ENCODE results near the gene CTNNBL1.

CTNNBL1 gene

GRCh38 chr20:37856932-37857660 lies 163.3 kb downstream of the CTNNBL1 start:
- no peak for DNase-seq

- DNase-seq, result no peak
Measured at GRCh38 chr20:37859406-37860171, 165.8 kb downstream of the CTNNBL1 start.

DNA sequence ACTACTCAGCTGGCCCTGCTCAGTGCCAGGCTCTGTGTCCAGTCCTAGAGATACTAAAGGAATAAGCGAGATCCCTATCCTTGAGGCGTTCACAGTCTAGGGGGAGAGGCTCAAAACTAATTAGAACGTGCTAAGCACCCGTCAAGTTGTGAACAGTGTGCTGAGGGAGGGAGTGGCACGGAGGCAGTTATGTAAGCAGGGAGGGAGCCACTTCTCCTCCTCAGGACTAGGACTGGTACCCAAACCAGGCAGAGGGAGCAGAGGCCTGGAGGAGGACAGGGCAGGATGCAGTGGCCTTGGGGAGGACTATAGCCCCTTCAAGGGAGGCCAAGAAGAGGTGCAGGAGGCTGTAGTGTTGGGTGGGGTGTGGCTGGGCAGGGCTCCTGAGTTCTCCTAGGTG lies 169.5 kb downstream of the CTNNBL1 start:
- DNase-seq, result no peak

GRCh38 chr20:37864298-37864697 lies 170.5 kb downstream of the CTNNBL1 start:
- DNase-seq, result no peak

GRCh38 chr20:37866051-37866450 lies 172.2 kb downstream of the CTNNBL1 start:
- DNase-seq, result no peak

- no peak for DNase-seq
Measured at GRCh38 chr20:37867289-37868195, 173.7 kb downstream of the CTNNBL1 start.

DNA sequence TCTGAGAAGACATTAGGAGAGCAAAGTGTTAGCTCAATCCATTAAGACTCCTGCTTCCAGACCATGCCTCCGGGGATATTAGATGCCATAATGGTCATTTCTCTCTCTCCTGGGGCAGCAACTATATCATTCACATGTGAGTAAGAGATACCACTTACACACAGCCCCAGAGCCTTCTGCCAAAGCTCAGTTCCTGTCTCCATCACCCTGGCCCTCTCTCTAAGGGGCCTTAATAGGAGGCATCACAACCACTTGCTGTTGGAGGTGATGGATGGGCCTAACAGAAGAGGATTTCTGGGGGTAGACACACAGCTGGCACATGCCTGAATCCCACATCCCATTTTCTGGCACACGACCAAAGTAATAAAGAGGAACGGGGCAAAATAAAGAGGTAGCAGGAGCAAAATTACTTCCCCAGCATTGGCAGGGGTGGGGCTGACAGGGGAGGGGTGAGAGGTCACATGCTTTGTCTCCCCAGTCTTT lies 175.1 kb downstream of the CTNNBL1 start:
- no peak for DNase-seq

DNA sequence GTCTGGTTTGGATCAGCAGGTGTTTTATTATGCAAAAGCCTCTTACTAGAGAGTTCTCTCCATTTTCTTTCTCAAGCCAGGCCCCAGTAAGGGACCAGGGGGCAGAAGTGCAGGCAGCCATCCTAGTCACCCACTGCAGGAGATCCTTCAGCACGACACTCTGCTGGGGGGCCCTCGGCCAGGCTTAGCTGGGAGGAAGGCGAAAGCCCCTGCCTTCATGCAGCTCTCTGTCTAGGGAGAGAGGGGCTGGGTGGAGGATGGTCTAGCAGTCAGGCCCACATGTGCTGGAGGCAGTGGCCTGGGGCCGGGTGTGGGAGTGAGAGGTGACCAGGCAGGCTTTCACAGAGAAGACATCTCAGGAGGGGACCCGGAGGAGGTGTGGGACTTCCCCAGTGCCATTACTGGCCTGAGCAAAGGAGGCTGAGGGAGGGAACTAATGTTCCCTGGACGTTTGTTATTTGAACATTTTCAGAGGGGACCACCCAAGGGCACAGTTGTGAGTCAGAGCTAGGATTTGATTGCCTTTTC lies 175.6 kb downstream of the CTNNBL1 start:
- DNase-seq, result no peak

DNA sequence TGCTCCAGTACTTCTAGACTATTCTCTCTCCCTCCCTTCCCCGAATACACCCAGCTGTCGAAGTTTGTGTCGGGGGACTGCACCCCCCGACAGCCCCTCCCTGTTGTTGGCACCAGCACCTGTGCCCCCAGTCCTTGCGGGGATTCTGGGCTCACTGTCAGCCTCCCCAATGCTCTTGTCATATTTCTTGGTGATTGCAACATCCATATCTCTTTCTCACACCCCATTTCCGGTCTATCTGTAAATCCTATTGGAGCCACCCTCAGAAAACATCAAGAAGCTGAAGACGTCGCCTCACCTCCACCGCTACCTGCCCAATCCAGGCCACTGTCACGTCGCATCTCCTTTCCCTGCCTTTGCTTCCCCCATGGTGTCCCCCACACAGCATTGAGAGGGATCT lies 176.5 kb downstream of the CTNNBL1 start:
- no peak for DNase-seq

- DNase-seq, result no peak
Measured at GRCh38 chr20:37871751-37872150, 177.9 kb downstream of the CTNNBL1 start.

- DNase-seq, result no peak
Measured at GRCh38 chr20:37872161-37872560, 178.3 kb downstream of the CTNNBL1 start.

DNA sequence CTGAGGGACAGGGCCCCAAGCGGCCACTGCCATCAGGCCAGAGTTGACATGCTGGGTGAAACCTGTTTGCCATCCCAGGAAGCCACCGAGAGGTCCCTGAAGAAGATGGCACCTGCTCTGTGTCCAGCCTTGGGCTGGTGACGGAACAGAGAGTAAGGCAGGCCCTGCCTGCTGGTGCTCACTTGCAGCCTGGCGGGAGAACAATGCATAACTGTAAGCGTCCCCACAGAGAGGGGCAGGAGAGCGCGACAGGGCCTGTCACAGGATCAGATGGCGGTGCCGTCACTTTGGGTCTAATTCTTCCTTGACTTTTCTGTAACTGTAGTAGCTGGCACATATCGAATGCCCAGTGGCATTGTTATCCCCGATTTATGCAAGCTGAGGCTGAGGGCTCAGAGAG lies 180.1 kb downstream of the CTNNBL1 start:
- DNase-seq, result no peak

DNA sequence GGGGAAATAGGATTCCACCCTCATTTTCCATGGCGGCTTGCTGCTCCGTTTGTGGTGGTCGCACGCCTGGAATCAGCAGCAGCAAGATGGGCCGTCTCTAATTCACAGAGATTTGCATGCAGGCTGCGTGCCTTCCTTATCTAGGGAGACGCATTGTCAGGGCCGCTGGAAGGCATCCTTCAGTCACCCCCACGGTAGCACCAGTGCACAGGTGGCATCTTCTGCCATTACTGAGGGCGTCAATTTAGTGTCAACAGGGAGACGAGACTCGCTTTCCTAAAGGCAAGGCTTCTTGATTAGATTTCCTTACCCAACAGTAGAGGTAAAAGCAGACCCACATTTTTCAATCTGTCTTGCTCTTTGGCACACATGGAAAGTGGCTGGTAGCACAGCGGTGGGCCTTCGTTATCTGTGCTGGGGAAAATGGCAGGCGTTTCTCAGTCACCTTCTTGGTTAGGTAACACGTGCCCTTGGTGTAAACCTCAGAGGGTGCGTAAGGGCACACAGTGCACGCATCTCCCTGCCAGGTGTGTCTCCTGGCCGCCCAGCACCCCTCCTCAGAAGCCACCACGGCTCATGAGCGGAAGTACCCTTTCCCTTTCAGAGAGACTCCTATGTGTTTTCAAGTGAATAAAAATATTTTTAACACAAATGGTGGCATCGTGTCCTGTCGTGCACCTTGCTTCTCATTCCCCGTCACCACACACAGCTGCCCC lies 181.8 kb downstream of the CTNNBL1 start:
- no peak for DNase-seq

DNA sequence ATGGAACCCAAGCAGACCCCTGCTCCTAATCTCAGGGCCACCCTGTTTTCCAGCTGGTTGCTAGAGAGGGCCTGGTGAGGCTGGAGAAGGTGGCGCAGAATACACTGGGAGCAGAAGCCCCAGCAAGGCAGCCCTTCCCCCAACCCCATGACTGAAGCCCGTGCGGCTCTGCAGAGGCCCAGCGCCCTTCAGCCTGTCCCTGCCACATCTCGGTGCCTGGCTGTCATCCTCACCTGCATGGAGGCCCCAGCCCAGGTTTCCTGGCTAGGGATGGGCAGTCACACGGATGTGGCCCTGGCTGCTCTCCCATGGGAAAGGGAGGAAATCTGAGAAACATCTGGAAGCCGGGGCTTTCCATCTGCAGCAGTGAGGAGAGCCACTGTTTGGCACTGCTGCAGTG lies 183.0 kb downstream of the CTNNBL1 start:
- no peak for DNase-seq

DNA sequence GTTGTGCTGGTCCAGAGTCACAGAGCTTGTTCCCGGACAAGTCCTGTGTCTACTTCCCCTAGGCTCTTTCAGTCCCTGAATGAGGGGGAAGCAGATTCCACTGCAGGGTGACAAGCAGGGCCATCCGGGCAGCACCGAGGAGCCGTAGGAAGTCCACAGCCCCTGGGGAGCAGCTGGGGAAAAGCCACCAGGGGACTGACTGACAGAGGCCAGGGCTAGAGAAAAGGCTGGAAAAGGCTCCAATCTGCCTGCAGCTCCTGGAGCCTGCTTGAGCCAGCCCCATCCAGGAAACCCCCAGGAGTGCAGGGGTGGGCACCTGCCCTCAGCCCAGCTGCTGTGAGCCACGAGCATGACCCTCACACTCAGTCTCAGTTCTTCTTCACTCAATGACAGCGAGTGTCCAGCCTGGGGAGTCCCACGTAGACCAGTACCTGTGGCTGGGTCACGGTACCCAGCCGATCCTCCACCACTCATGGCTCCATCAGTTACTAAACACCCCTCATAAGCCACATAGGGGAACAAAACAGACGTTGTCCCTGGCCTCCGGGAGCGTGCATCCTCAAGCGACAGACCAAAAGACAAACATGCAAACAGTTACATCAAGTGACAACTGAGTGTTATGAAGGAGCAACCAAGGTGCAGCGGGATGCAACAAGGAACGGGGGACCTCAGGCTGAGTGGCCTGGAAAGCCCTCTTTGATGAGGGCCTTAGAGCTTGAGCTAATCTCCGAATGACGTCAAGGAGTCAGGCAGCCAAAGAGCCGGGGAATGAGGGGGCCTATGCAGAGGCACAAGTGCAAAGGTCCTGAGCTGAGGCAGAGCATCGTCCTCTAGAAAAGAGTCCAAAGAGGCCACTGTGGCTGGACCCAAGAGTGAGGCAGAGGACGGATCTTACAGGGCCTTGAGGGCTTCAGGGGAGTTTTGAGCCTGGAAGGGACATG lies 184.3 kb downstream of the CTNNBL1 start:
- DNase-seq, result no peak

GRCh38 chr20:37878835-37879599 lies 185.2 kb downstream of the CTNNBL1 start:
- DNase-seq, result no peak

- no peak for DNase-seq
Measured at GRCh38 chr20:37879843-37880242, 186.0 kb downstream of the CTNNBL1 start.

GRCh38 chr20:37880726-37881591 lies 187.1 kb downstream of the CTNNBL1 start:
- no peak for DNase-seq
